ENCODE data around the gene CLEC2L.

Gene CLEC2L

GRCh38 chr7:139557857-139558581 lies 34.5 kb downstream of the CLEC2L start:
- Mint-ChIP-seq H3K27me3 (peaks cover 10% of the 10 kb centered on the region), H3K36me3 (ENCODE audit: low read depth) (peaks cover 8% of the 10 kb centered on the region), H3K27ac (no peak overlapping the region), H3K9me3 (peaks cover 8% of the 10 kb centered on the region), H3K4me1 (ENCODE audit: low read depth) (peaks cover 10% of the 10 kb centered on the region), H3K4me3 (no peak overlapping the region)
- intact Hi-C loops (cut with micrococcal nuclease) = no loop called here

- H3K27me3 Mint-ChIP-seq = peaks cover 8% of the 10 kb centered on the region
- no peak overlapping the region for H3K4me3 Mint-ChIP-seq
- H3K9me3 Mint-ChIP-seq = peaks cover 8% of the 10 kb centered on the region
- intact Hi-C loops (cut with micrococcal nuclease) = no loop called here
- H3K4me1 Mint-ChIP-seq (ENCODE audit: low read depth) = peaks cover 15% of the 10 kb centered on the region
- H3K27ac Mint-ChIP-seq = no peak overlapping the region
- H3K36me3 Mint-ChIP-seq (ENCODE audit: low read depth) = peaks cover 8% of the 10 kb centered on the region
Measured at GRCh38 chr7:139559364-139560105, 36.0 kb downstream of the CLEC2L start.

GRCh38 chr7:139560199-139560598 lies 36.7 kb downstream of the CLEC2L start:
- H3K4me3 Mint-ChIP-seq = no peak overlapping the region
- H3K36me3 Mint-ChIP-seq (ENCODE audit: low read depth) = peaks cover 8% of the 10 kb centered on the region
- intact Hi-C loops (cut with micrococcal nuclease) = no loop called here
- H3K27me3 Mint-ChIP-seq = peaks cover 8% of the 10 kb centered on the region
- H3K27ac Mint-ChIP-seq = no peak overlapping the region
- H3K4me1 Mint-ChIP-seq (ENCODE audit: low read depth) = peaks cover 15% of the 10 kb centered on the region
- peaks cover 8% of the 10 kb centered on the region for H3K9me3 Mint-ChIP-seq

GRCh38 chr7:139560678-139561077 lies 37.2 kb downstream of the CLEC2L start:
- H3K9me3 Mint-ChIP-seq = peaks cover 8% of the 10 kb centered on the region
- no peak overlapping the region for H3K4me3 Mint-ChIP-seq
- intact Hi-C loops (cut with micrococcal nuclease) = no loop called here
- peaks cover 8% of the 10 kb centered on the region for H3K27me3 Mint-ChIP-seq
- peaks cover 8% of the 10 kb centered on the region for H3K36me3 Mint-ChIP-seq (ENCODE audit: low read depth)
- no peak overlapping the region for H3K27ac Mint-ChIP-seq
- peaks cover 15% of the 10 kb centered on the region for H3K4me1 Mint-ChIP-seq (ENCODE audit: low read depth)

- peaks cover 8% of the 10 kb centered on the region for H3K9me3 Mint-ChIP-seq
- H3K4me3 Mint-ChIP-seq = no peak overlapping the region
- H3K27ac Mint-ChIP-seq = no peak overlapping the region
- peaks cover 5% of the 10 kb centered on the region for H3K27me3 Mint-ChIP-seq
- peaks cover 17% of the 10 kb centered on the region for H3K36me3 Mint-ChIP-seq (ENCODE audit: low read depth)
- peaks cover 15% of the 10 kb centered on the region for H3K4me1 Mint-ChIP-seq (ENCODE audit: low read depth)
- intact Hi-C loops (cut with micrococcal nuclease) = no loop called here
Measured at GRCh38 chr7:139562491-139562890, 39.0 kb downstream of the CLEC2L start.

- intact Hi-C loops (cut with micrococcal nuclease) = no loop called here
- H3K36me3 Mint-ChIP-seq (ENCODE audit: low read depth) = peaks cover 23% of the 10 kb centered on the region
- H3K9me3 Mint-ChIP-seq = peaks cover 8% of the 10 kb centered on the region
- H3K27me3 Mint-ChIP-seq = peaks cover 3% of the 10 kb centered on the region
- H3K27ac Mint-ChIP-seq = peak overlapping the region; percentile 23
- no peak overlapping the region for H3K4me3 Mint-ChIP-seq
- H3K4me1 Mint-ChIP-seq (ENCODE audit: low read depth) = peaks cover 19% of the 10 kb centered on the region
Measured at GRCh38 chr7:139562961-139563565, 39.6 kb downstream of the CLEC2L start.

GRCh38 chr7:139563856-139564255 lies 40.4 kb downstream of the CLEC2L start:
- Mint-ChIP-seq H3K27me3 (peaks cover 3% of the 10 kb centered on the region), H3K36me3 (ENCODE audit: low read depth) (peaks cover 31% of the 10 kb centered on the region), H3K4me1 (ENCODE audit: low read depth) (peaks cover 19% of the 10 kb centered on the region)

GRCh38 chr7:139566075-139566474 lies 42.6 kb downstream of the CLEC2L start:
- intact Hi-C loops (cut with micrococcal nuclease) = no loop called here
- Mint-ChIP-seq H3K27ac (no peak overlapping the region), H3K27me3 (no peaks in the 10 kb centered on the region), H3K4me3 (no peak overlapping the region), H3K4me1 (ENCODE audit: low read depth) (peaks cover 14% of the 10 kb centered on the region), H3K36me3 (ENCODE audit: low read depth) (peaks cover 39% of the 10 kb centered on the region), H3K9me3 (no peaks in the 10 kb centered on the region)

More at GRCh38 chr7:139563856-139564255, 40.4 kb downstream of the CLEC2L start:
- H3K27ac Mint-ChIP-seq = no peak overlapping the region
- peaks cover 8% of the 10 kb centered on the region for H3K9me3 Mint-ChIP-seq
- no peak overlapping the region for H3K4me3 Mint-ChIP-seq
- intact Hi-C loops (cut with micrococcal nuclease) = no loop called here

- Mint-ChIP-seq H3K4me3 (no peak overlapping the region), H3K27ac (no peak overlapping the region), H3K36me3 (ENCODE audit: low read depth) (peaks cover 48% of the 10 kb centered on the region), H3K9me3 (no peaks in the 10 kb centered on the region), H3K4me1 (ENCODE audit: low read depth) (peaks cover 14% of the 10 kb centered on the region), H3K27me3 (no peaks in the 10 kb centered on the region)
- intact Hi-C loops (cut with micrococcal nuclease) = no loop called here
Measured at GRCh38 chr7:139566736-139567646, 43.5 kb downstream of the CLEC2L start.

- H3K36me3 Mint-ChIP-seq (ENCODE audit: low read depth) = peaks cover 55% of the 10 kb centered on the region
- H3K27me3 Mint-ChIP-seq = no peaks in the 10 kb centered on the region
- intact Hi-C loops (cut with micrococcal nuclease) = no loop called here
- no peak overlapping the region for H3K4me3 Mint-ChIP-seq
- H3K27ac Mint-ChIP-seq = no peak overlapping the region
- no peaks in the 10 kb centered on the region for H3K9me3 Mint-ChIP-seq
- H3K4me1 Mint-ChIP-seq (ENCODE audit: low read depth) = peaks cover 11% of the 10 kb centered on the region
Measured at GRCh38 chr7:139567647-139568345, 44.3 kb downstream of the CLEC2L start.

- Mint-ChIP-seq H3K9me3 (no peaks in the 10 kb centered on the region), H3K27me3 (no peaks in the 10 kb centered on the region), H3K4me1 (ENCODE audit: low read depth) (peaks cover 6% of the 10 kb centered on the region), H3K27ac (no peak overlapping the region), H3K4me3 (no peak overlapping the region), H3K36me3 (ENCODE audit: low read depth) (peaks cover 60% of the 10 kb centered on the region)
- intact Hi-C loops (cut with micrococcal nuclease) = no loop called here
Measured at GRCh38 chr7:139568346-139568675, 44.8 kb downstream of the CLEC2L start.

- H3K9me3 Mint-ChIP-seq = no peaks in the 10 kb centered on the region
- peaks cover 66% of the 10 kb centered on the region for H3K36me3 Mint-ChIP-seq (ENCODE audit: low read depth)
- intact Hi-C loops (cut with micrococcal nuclease) = no loop called here
- peaks cover 4% of the 10 kb centered on the region for H3K4me1 Mint-ChIP-seq (ENCODE audit: low read depth)
- no peak overlapping the region for H3K27ac Mint-ChIP-seq
- no peak overlapping the region for H3K4me3 Mint-ChIP-seq
- no peaks in the 10 kb centered on the region for H3K27me3 Mint-ChIP-seq
Measured at GRCh38 chr7:139568813-139569490, 45.5 kb downstream of the CLEC2L start.

GRCh38 chr7:139570119-139570518 lies 46.6 kb downstream of the CLEC2L start:
- Mint-ChIP-seq H3K36me3 (ENCODE audit: low read depth) (peaks cover 78% of the 10 kb centered on the region), H3K27ac (no peak overlapping the region)

More at GRCh38 chr7:139570119-139570518, 46.6 kb downstream of the CLEC2L start:
- no peaks in the 10 kb centered on the region for H3K9me3 Mint-ChIP-seq
- H3K4me1 Mint-ChIP-seq (ENCODE audit: low read depth) = peaks cover 4% of the 10 kb centered on the region
- intact Hi-C loops (cut with micrococcal nuclease) = no loop called here
- H3K27me3 Mint-ChIP-seq = no peaks in the 10 kb centered on the region
- H3K4me3 Mint-ChIP-seq = no peak overlapping the region
